Myometrial cell (primary cell): ENCODE data around the gene ITIH2. TPM values are rescaled to one million over a fixed set of nuclear protein-coding genes. Genes with fewer than 3 reads are reported as not detected.

Source experiments
- total RNA-seq: library from RNA; depleted of rRNA; stranded (reverse); fragments of >200 nt; gene quantifications from 2 replicates; pipeline ENCODE4 v1.2.3, GENCODE V29; 2015

ITIH2 gene, protein sequence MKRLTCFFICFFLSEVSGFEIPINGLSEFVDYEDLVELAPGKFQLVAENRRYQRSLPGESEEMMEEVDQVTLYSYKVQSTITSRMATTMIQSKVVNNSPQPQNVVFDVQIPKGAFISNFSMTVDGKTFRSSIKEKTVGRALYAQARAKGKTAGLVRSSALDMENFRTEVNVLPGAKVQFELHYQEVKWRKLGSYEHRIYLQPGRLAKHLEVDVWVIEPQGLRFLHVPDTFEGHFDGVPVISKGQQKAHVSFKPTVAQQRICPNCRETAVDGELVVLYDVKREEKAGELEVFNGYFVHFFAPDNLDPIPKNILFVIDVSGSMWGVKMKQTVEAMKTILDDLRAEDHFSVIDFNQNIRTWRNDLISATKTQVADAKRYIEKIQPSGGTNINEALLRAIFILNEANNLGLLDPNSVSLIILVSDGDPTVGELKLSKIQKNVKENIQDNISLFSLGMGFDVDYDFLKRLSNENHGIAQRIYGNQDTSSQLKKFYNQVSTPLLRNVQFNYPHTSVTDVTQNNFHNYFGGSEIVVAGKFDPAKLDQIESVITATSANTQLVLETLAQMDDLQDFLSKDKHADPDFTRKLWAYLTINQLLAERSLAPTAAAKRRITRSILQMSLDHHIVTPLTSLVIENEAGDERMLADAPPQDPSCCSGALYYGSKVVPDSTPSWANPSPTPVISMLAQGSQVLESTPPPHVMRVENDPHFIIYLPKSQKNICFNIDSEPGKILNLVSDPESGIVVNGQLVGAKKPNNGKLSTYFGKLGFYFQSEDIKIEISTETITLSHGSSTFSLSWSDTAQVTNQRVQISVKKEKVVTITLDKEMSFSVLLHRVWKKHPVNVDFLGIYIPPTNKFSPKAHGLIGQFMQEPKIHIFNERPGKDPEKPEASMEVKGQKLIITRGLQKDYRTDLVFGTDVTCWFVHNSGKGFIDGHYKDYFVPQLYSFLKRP
- not detected in 2 replicates for total RNA-seq

DNA sequence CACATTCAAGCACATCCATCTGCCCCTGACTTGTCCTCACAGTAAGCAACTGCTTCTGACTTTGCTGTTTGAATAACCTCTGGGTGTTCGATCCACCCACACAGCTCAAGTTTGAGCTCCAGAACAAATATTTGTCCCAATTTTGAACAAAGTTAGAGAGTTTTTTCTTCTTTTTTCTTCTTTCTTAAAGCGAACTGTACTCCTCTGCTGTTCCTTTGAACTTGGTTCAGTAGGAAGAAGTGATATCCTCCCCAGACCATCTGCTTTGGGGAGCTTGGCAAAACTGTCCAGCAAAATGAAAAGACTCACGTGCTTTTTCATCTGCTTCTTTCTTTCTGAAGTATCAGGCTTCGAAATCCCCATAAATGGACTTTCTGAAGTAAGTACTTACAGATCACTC lies at the start of gene ITIH2:
Gene ITIH2, plus strand, starts transcription at position 177 of the 400 bp plus-strand sequence. Its CDS starts 119 bp downstream, at position 296.

DNA sequence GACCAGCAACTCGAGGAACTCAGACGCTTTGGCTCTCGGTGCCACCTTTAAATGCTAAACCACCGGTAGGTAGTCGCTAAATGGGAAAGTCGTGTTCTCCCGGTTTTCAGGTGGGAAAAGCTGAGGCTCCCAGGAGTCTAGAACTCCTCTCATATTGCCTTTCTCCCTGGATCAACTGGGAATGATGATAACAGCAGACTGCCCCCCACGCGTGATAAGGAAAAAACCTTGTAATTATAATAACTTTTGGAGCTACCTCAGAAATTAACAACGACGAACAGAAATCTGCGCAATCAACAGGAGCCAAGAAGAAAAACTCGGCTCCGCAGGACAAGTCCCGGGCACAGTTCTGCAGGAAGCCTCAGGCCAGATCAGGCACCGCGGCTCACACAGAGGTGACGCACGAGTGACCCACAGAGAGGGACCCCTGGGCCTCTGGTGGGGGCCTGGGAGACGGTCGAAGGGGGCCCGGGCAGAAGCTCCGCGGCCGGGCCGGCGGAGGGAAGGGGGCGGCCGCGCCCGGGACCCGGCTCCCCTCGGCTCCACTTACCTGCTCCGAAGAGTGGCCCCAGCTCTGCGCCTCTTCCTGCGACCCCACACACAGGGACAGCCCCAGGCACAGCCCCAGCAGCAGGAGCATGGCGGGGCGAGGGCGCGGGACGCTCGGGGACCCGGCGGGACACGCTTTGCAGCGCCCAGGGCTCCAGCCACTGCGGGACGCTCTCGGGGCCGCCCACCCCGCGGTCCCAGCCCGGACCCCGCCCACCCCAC lies 36.7 kb upstream of the ITIH2 start, which contains the start of gene ITIH5:
Gene ITIH5, minus strand, starts transcription at position 714 of the 771 bp plus-strand sequence. Its CDS starts 74 bp downstream, at position 640.

DNA sequence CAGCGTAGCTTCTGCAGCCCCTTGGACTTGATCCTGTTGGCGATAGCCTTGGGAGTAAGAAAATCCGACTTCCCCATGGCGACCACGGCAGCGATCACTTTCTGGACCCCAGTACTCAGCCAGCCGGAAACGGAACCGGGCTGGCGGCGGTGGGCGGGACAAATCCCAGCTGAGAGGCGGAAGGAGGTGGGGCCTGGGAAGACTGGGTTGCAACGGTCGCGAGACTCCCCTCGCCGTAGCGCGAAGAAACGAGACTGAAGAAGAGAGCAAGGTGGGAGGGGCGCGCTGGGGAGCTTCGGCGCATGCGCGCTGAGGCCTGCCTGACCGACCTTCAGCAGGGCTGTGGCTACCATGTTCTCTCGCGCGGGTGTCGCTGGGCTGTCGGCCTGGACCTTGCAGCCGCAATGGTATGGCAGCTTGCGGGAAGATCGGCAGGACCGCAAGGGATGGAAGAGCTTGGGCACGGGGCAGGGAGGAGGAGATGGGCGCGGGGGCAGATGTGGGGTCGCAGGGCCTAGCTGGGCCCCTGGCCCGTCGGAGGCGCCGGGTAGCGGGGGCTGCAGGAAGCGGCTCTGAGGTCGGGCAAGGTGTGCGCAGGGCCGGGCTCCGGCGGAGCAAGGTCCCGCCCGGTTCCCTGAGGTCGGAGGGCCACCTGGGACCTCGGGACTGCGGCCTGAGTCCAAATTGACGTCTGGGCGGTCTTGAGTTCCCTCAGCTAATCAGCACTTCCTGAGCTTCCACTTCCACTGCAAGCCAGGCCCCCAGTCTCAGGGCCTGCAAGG lies 84.9 kb downstream of the ITIH2 start, which contains the start of the genes ATP5F1C and KIN:
Gene ATP5F1C, plus strand, starts transcription at position 321 of the 782 bp plus-strand sequence. Its CDS starts 31 bp downstream, at position 352.
Gene KIN, minus strand, starts transcription at position 137 of the 782 bp plus-strand sequence. Its CDS starts 60 bp downstream, at position 77.

Other genes with a start within 250 kb of the ITIH2 start
- gene ITIH5, start 36.4 kb upstream of the ITIH2 start, total RNA-seq, result not detected in 2 replicates
- gene KIN, start 84.7 kb downstream of the ITIH2 start, total RNA-seq, result 4.6 and 8.2 TPM in 2 replicates
- gene ATP5F1C, start 84.9 kb downstream of the ITIH2 start, total RNA-seq, result 396 and 416 TPM in 2 replicates
- gene TAF3, start 115.2 kb downstream of the ITIH2 start, total RNA-seq, result 1.7 and 2.1 TPM in 2 replicates